ENCODE measurements around the gene NR3C1.
A peak's percentile ranks its signal among the peaks of the same experiment; 100 is the strongest.

Gene NR3C1

DNA sequence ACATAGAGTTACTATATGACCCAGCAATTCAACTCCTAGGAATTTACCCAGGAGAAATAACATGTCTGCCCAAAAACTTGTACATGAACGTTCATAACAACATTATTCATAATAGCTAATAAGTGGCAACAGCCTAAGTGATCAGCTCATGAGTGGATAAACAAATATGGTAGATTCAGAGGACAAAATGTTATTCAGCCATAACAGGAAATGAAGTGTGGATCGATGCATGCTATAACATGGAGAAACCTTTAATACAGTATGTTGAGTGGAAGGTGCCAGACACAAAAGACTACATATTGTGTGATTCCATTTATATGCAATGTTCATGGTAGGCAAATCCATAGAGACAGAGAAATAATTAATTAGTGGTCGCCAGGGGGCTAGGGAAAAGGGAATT lies 22.3 kb upstream of the NR3C1 start:
- DNase-seq (ENCODE audit: low read depth) = no peak

DNA sequence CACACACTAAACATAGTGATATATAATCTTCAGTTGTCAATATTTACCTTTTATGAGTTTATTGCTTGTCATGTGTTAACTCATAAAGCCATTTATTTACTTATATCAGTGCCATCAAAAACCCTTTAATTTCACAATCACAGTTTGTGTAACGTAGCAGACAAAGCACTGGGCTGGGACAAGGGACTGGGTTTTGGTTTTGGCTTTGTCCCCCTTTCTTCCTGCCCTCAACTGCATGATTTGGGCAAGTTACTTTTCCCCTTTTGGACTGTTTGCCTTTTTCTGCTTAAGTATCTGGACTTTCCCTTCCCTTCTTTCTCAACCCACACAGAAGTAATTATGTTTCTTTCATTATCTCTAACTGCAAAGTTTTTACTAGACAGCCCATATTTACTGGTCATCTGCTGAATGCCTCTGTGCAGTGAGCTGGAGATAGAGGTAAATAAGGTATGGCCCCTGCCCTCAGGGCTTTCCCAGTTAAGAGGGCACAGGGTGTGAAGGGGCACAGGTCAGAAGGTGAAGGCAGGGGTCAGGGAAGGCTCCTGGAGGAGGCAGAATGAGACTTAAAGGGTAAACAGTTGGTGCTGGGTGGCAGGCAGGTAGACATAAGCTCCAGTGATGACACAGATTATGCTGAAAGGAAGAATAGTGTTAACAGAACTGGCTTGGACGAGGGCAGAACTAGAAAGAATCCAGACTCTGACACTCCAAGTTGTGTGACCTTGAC lies 14.8 kb upstream of the NR3C1 start:
- no peak for DNase-seq (ENCODE audit: low read depth)

DNA sequence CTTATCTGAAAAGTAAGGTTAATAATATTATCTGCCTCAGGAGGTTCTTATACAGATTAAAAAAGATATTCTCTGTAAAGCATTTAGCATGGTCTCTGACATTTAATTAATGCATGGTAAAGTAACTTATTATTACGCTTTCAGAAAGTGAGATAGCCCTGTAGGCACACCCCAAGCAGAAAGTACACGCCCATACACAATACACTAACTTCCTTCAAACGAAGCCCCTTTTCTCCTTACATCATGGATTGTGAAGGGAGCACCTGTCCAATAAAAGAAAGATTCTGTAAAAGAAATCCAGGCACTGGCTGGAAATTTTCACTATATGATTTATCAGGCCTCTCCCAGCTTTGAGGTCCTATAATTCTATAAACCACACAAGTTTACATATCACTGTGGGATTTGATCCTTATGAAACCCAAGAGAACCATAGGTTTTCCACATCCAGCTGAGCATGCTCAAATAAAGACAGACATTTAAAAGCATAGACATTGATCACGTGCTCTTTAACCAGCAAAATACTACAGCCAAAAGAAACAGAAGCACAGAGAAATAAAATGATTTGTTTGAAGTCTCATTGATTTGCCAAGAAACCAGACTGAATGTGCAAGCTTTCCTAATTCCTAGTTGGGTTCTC lies 14.1 kb upstream of the NR3C1 start:
- DNase-seq (ENCODE audit: low read depth) = no peak

DNA sequence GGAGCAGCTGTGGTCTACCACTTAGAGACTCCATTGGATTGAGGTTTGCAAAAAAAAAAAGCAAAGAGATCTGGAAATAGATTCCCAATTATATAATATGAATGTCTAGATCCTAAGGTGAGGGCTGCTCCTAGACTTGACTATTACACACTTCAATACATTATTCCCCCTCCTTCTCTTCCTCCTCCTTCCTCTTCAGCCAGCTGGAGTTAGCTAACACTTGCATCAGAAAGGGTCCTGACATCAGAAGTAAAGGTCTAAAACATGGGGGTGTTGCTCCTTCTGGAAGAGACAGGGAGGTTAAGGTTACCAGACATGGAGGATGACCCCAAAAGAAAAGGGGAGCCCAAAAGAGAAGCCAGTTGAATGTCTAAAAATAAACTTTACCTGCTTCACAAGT lies 12.9 kb upstream of the NR3C1 start:
- DNase-seq (ENCODE audit: low read depth) = no peak

DNA sequence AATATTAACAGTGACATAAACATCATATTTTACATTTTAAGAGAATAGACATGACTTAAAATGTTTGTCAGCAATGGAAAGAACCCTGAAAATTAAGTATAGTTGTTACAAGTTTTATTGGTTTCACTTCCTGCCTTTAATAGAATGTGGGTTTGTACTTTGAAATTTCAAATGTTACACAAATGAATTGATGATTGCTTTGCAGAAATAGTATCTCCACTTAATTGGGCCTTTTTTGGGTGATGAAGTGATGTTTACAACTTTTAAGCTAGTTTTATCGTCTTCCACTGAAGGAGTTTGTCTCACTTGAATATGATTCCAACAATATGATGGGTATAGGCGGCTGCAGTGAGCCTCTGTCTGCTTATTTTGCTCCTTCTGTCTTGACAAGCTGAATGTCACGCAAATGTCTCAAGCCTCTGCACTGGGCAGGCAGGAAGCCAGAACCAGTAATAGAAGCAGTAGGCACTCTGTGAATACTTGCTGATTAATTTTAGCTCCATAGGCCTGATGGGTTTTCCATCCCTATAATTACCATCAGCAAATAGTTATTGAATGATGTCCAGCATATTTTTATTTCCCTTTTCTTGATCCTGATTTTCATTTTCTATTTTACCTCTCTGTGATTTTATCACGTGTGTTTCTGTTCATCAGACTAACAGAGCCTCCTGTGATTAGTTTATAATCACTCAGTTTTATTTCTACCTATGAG lies 10.6 kb upstream of the NR3C1 start:
- DNase-seq (ENCODE audit: low read depth) = no peak

DNA sequence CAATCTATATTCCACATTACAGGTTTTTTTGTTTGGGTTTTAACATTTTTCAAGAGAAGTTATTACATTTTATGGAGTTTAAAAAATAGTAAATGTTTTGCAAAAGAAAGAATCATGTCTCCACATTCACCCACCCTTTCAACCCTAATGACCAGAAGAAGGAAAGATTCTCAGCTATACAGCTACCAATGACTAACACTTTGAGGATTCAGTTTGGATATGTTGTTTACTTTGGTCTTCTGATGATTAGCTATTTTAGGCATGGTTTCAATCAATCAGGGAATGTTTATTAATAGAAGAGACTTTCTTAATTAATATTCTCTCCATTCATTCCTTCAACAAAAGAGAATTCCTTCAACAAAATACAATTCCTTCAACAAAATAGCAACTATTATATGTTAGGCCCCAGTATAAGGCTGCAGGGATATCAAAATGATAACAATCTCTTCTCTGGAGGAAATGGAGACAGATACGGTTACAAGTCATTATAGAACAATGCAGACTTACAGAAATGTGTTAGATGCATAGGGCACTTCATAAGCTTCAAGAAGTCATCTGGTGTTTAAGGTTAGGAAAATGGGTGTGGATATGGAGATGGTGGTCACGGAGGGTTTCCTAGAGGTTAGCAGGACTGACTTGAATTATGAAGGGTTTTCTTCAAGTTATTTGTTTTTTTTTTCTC lies 9.3 kb upstream of the NR3C1 start:
- no peak for DNase-seq (ENCODE audit: low read depth)

DNA sequence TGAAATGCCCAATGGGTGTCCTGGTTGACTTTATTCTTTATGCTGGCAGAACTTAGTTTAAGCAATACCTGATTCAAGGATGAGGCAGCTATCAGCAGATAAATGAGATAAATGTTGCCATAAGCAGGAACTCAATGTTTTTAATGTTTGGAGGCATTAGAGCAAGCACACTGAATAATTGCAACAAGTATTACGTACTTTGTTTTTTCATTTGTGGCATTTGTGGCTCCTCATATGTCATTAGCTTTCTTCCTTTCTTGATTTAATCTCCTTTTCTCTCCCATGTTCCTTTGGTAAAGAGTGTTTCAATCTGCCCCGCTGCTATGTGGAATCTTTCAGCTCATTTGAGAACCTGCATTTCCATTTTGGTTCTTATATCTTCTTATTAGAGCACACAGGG lies 6.4 kb upstream of the NR3C1 start:
- no peak for DNase-seq (ENCODE audit: low read depth)

DNA sequence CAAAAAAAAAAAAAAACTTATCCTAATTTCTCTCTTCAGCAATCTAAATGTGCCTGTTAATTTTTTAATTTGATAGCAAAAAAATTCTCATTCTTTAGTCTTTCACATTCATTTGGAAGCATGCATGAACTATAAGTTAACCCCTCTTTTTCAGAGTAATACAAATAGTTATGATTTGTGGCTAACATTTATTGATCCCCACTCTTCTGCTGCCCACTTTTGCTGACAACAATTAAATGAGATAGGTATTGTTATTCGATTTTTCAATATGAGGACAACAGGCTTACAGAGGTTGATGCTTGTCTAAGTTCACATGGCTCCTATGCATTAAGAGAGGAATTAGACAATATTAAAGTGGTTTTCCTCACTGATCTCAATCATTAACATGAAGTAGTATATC lies 2.9 kb upstream of the NR3C1 start:
- no peak for DNase-seq (ENCODE audit: low read depth)

DNA sequence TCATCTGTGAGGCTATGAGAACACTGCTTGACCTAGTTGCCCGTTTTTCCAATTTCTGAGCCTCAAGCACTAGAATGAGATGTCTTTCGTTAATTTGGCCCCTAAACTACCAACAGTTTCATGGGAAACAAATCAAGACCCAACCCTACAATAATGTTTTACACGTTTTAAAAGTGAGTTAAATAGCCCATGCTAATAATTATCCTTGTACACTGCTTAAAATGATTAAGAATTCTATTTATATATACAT lies 2.3 kb upstream of the NR3C1 start:
- no peak for DNase-seq (ENCODE audit: low read depth)

DNA sequence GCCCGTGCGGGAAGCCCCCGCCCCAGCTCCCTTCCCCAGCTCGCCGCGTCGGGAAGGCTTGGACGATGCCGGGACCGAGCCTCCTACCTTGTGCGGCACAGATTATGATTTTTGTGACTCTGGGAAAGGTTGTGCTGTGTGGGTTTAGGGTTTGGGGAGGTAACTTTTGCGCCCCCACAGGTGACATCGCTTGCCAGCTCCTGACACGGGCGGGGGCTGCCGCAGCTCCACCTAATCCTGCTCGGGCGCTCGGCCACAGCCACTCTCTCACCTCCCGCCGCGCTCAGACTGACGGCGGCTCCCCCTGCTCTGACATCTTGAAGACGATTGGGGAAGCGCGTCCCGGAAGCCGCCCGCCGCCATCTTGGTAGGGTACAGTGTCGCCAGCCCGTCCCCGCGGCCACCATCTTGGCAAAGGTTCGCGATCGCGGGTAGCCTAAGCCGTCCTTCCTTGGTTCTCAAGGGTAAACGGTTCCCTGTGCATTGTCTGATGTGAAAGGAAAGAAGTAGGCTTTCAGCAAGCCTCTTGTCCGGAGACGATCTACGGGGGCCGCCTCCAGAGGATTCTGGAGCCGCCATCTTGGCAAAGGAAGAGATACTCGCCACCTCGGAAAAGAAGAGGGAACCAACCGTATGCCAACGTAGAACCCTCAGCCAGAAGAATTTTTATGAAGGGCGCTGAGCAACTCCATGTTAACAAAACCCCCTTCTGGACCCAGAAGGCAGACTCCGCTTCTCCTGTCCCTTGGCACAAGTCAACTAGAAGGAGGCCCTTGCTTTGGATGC lies 1.8 kb upstream of the NR3C1 start:
- peak; percentile 79 for DNase-seq (ENCODE audit: low read depth)

DNA sequence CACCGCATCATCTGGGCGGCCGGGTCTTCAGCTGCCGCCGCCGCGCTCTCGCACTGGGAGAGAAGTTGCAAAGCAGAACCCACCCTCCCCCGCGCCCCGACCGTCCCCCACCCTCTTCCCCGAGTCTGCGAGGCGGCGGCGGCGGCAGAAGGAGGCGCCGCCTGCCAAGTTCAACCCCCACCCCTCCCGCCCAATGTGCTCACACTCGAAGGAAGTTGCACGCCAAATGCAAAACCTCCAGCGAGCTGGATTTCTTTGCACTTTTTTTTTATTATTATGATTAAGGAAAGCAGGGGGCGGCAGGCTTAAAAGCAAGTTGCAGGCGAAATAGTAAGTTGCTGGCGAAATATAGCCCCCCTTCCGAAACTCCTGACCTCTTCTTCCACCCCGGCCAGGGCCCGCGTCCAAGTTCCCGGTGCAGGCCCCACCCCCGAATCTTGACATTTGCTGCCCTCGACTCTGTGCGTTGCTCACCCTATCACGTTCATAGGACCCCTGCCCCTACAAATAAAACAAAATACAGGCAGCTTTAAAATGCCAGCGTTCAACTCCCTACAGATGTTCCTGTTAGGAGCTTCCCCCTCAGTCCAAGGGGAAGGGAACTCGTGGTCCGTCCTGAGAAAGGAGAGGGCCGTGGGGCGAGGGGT lies 1.1 kb upstream of the NR3C1 start:
- DNase-seq (ENCODE audit: low read depth) = peak; percentile 64

DNA sequence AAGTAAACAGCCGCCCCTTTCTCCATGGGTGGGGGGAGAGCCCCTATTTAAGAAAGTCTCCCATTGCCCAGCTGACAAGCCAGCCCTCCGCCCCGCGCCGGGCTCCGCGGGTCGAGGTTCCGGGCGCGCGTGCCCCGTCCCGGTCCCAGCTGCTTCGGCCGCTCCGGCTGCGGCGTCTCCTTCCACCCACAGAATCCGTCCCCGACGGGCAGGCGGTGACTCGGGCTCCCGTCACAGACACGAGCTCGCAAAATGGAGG lies 223 bp downstream of the NR3C1 start:
- DNase-seq (ENCODE audit: low read depth) = no peak

DNA sequence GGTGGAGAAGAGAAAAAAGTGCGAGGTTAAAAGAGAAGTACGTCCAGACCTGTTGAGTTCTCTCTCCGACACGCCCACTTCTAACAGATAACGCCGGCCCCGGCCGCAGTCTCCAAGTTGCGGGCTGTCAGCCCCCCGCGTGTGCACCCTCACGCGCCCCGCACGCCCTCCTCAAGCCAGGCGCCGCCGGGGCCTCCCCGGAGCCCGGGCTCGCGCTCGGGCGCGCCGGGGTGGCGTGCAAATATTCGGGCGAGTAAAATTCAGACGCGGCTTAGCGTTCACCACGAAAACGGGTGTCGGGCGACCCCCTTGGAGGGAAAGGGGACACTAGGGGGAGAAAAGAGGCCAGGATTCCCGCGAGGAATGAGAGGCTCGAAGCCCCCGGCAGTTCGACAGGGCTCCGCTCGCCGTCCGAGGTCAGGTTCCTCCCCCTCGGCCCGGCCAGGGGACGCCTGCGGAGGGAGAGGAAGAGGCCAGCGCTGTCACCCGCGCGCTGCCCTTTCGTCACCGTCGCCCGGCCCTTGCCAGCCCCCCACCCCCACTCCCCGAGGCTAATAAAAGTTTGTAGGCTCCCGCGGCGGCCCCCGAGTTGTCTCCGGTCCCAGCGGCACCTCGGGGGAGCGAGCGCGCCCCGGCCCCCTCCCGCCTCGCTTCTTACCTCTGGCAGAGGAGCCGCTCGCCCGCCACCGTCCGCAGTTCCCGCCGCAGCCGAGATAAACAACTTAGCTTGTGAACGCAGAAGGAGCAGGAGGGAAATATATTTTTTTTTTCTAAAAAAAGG lies 743 bp downstream of the NR3C1 start:
- peak; percentile 28 for DNase-seq (ENCODE audit: low read depth)

DNA sequence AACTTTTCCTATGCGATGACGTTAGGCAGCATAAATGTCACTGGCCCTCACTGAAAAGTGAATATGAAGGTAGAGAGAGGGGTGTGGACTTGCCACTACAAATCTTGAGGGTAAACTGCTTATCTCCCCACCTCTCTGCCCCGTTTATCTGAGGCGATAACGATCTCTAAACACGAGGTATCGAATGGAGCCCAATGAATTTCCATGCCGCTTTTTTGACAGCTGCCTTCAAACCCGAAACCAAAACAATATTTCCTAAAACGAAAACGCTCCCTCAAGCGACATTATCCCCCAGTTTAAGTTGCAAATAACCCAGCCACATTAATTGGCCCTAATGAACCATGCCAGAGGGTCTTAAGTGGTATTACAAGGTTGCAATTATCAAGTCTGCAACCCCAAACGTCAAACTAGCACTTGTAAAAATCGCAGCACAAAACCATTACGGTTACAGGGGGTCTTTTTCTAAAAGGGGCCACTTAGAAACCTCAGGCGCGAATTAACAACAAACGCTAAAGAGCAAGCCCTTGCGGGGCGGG lies 1.4 kb downstream of the NR3C1 start:
- DNase-seq (ENCODE audit: low read depth) = no peak

DNA sequence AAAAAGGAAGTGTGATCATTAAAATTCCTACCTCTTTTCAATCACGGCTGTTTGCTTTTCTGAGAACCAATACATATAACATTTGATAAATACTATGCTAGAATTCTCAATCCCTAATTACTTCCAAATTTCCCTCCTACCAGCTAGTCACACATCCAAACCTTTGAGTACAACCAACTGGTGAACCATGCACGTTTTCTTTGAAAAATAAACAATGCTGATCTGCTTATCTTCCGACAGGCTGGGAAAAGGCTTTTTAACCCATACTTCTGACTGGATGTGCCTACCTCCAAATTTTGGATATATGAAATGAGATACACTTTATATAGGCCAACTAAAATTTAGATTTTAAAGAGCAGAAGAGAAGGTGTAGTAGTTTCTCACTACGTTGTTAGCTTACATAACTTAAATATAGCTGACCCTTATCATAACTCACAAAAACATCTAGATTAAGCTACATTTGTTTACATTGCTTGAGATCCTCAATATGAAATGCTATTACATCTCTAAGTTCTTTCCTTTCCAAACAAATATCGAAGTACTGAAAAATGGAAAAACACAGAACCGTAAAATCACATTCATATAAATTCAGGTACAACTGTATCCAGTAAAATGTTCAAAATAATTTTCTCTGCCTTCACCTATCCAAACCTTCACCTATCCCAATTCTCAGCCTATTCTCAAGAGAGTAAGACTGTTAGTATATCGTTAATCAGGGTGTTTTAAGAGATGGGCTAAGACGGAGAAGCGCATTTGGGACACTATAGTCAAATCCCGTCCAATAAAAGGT lies 2.1 kb downstream of the NR3C1 start:
- DNase-seq (ENCODE audit: low read depth) = no peak

DNA sequence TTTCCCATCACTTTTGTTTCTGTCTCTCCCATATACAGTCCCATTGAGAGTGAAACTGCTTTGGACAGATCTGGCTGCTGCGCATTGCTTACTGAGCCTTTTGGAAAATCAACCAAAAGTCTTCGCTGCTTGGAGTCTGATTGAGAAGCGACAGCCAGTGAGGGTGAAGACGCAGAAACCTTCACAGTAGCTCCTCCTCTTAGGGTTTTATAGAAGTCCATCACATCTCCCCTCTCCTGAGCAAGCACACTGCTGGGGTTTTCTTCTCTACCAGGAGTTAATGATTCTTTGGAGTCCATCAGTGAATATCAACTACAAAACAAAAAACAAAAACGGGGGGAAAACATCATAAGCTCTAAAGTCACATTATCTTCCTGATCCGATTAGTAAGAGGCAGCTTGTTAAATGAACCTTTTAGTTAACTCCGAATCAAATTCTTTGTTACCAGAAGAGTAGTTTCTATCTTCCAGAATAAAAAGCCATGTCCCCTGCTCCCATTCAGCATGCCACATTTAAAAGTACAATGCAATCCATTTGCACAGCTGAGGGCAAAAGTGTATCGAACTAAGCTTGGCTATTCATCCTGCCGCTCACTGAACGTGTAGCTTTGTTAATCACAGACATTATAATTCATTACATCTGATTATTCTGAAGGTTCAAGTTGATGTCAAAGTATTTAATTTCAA lies 2.8 kb downstream of the NR3C1 start:
- no peak for DNase-seq (ENCODE audit: low read depth)

DNA sequence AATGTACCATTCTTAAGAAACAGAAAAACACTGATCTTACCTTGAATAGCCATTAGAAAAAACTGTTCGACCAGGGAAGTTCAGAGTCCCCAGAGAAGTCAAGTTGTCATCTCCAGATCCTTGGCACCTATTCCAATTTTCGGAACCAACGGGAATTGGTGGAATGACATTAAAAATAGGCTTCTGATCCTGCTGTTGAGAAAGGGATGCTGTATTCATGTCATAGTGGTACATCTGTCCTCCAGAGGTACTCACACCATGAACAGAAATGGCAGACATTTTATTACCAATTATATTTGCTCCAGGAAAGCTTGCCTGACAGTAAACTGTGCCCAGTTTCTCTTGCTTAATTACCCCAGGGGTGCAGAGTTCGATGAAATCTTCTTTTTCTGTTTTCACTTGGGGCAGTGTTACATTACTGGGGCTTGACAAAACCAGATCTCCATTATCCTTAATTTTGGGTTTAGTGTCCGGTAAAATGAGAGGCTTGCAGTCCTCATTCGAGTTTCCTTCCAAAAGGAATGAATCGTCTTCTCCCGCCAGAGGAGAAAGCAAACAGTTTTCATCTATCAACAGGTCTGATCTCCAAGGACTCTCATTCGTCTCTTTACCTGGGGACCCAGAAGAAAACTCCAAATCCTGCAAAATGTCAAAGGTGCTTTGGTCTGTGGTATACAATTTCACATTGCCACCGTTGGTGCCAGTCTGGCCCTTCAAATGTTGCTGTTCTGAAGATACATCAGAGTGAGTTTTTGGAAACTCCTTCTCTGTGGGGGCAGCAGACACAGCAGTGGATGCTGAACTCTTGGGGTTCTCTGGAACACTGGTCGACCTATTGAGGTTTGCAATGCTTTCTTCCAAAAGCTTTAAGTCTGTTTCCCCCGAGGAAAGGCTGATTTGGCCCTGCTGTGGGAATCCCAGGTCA lies 3.6 kb downstream of the NR3C1 start:
- no peak for DNase-seq (ENCODE audit: low read depth)

DNA sequence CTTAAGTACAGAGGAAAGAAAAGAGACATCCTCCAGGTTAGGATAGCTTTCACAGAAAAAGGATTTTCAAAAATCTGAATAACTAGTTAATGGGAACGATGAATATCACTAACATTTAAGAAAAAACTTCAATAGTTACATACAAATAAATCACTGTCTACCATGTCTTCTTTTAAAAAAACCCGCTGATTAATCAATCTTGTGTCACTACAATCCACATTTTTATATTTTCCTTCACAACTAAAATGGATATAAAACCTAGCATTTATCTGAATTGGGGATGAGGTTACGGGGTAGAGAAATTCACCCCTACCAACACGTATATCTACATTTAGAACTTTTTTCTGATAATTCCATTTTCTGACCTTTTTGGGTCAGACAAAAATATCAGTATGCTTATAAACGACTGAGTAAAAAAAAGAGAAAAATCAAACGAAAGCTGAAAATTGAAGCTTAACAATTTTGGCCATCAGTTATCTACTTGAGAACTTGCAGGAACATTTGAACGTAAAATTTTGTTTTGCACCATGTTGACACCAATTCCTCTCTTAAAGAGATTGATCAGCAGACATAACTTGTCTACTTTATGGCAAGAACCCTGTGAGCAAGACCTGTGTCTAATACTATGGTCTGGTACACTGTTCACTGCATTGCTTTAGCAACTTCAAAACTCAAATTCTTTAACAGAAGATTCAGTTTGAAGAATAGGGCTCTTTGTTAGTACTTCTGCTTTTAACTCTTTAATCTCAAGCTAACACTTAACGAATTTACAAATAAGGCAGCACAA lies 4.8 kb downstream of the NR3C1 start:
- DNase-seq (ENCODE audit: low read depth) = no peak
